ENCODE measurements around the gene OAT.

The OAT gene

GRCh38 chr10:124354411-124355382 lies 64.0 kb downstream of the OAT start:
- DNase-seq (peak; percentile 41), ATAC-seq (replicated peaks) (peak; percentile 97 to 98)
- Mint-ChIP-seq H3K27me3 (peaks cover 6 to 12% of the 10 kb centered on the region in 2 donors), H3K4me1 (peaks cover 6 to 11% of the 10 kb centered on the region in 2 donors), H3K9me3 (peaks cover 3 to 7% of the 10 kb centered on the region in 2 donors), H3K4me3 (peak overlapping the region; percentile 87 to 90), H3K36me3 (peaks cover 3% of the 10 kb centered on the region in 2 donors), H3K27ac (peak overlapping the region; percentile 79)

- Mint-ChIP-seq H3K27ac (no peak overlapping the region), H3K9me3 (peaks cover 0 to 3% of the 10 kb centered on the region in 2 donors), H3K4me1 (peaks cover 6 to 11% of the 10 kb centered on the region in 2 donors), H3K4me3 (peak overlapping the region in 1 of 2 donors; percentile 90), H3K27me3 (peaks cover 6 to 12% of the 10 kb centered on the region in 2 donors), H3K36me3 (peaks cover 0 to 1% of the 10 kb centered on the region in 2 donors)
- ATAC-seq (replicated peaks) (no peak), DNase-seq (no peak)
Measured at GRCh38 chr10:124353896-124354295, 64.8 kb downstream of the OAT start.

GRCh38 chr10:124353091-124353815 lies 65.5 kb downstream of the OAT start:
- Mint-ChIP-seq H3K36me3 (no peaks in the 10 kb centered on the region), H3K27me3 (peaks cover 6 to 12% of the 10 kb centered on the region in 2 donors), H3K4me1 (peaks cover 6 to 11% of the 10 kb centered on the region in 2 donors), H3K4me3 (no peak overlapping the region), H3K27ac (no peak overlapping the region), H3K9me3 (no peaks in the 10 kb centered on the region)
- no peak for DNase-seq
- no peak for ATAC-seq (replicated peaks)

GRCh38 chr10:124351481-124352220 lies 67.1 kb downstream of the OAT start:
- Mint-ChIP-seq H3K9me3 (no peaks in the 10 kb centered on the region), H3K4me1 (peaks cover 6 to 11% of the 10 kb centered on the region in 2 donors)
- no peak for ATAC-seq (replicated peaks)

GRCh38 chr10:124350806-124351205 lies 67.9 kb downstream of the OAT start:
- ATAC-seq (replicated peaks) (no peak), DNase-seq (no peak)
- Mint-ChIP-seq H3K4me1 (peaks cover 6 to 11% of the 10 kb centered on the region in 2 donors), H3K9me3 (no peaks in the 10 kb centered on the region), H3K27me3 (no peaks in the 10 kb centered on the region), H3K27ac (no peak overlapping the region), H3K36me3 (no peaks in the 10 kb centered on the region), H3K4me3 (no peak overlapping the region)

More at GRCh38 chr10:124351481-124352220, 67.1 kb downstream of the OAT start:
- Mint-ChIP-seq H3K27ac (no peak overlapping the region), H3K4me3 (no peak overlapping the region), H3K27me3 (peaks cover 5% of the 10 kb centered on the region in 2 donors), H3K36me3 (no peaks in the 10 kb centered on the region)
- DNase-seq: no peak

- no peak for ATAC-seq (replicated peaks)
- H3K36me3 Mint-ChIP-seq: no peaks in the 10 kb centered on the region
- no peak overlapping the region for H3K4me3 Mint-ChIP-seq
Measured at GRCh38 chr10:124349996-124350280, 68.8 kb downstream of the OAT start.

GRCh38 chr10:124349231-124349995 lies 69.3 kb downstream of the OAT start:
- H3K27me3 Mint-ChIP-seq: no peaks in the 10 kb centered on the region
- ATAC-seq (replicated peaks) (no peak), DNase-seq (no peak)
- no peak overlapping the region for H3K4me3 Mint-ChIP-seq
- H3K27ac Mint-ChIP-seq: no peak overlapping the region
- no peaks in the 10 kb centered on the region for H3K9me3 Mint-ChIP-seq
- peaks cover 2% of the 10 kb centered on the region in 2 donors for H3K4me1 Mint-ChIP-seq
- H3K36me3 Mint-ChIP-seq: no peaks in the 10 kb centered on the region

More at GRCh38 chr10:124349996-124350280, 68.8 kb downstream of the OAT start:
- no peak for DNase-seq
- no peaks in the 10 kb centered on the region for H3K27me3 Mint-ChIP-seq
- H3K9me3 Mint-ChIP-seq: no peaks in the 10 kb centered on the region
- no peak overlapping the region for H3K27ac Mint-ChIP-seq
- peaks cover 6 to 7% of the 10 kb centered on the region in 2 donors for H3K4me1 Mint-ChIP-seq

- no peaks in the 10 kb centered on the region for H3K4me1 Mint-ChIP-seq
- no peaks in the 10 kb centered on the region for H3K9me3 Mint-ChIP-seq
- H3K36me3 Mint-ChIP-seq: no peaks in the 10 kb centered on the region
- no peak overlapping the region for H3K27ac Mint-ChIP-seq
- H3K4me3 Mint-ChIP-seq: no peak overlapping the region
- ATAC-seq (replicated peaks) (no peak), DNase-seq (no peak)
- H3K27me3 Mint-ChIP-seq: no peaks in the 10 kb centered on the region
Measured at GRCh38 chr10:124348801-124349200, 69.9 kb downstream of the OAT start.

- Mint-ChIP-seq H3K4me1 (peaks cover 0 to under 1% of the 10 kb centered on the region in 2 donors), H3K9me3 (no peaks in the 10 kb centered on the region), H3K27ac (no peak overlapping the region), H3K36me3 (no peaks in the 10 kb centered on the region), H3K4me3 (no peak overlapping the region), H3K27me3 (no peaks in the 10 kb centered on the region)
- DNase-seq: no peak
- ATAC-seq (replicated peaks): peak in 1 of 2 donors; percentile 25
Measured at GRCh38 chr10:124347956-124348355, 70.8 kb downstream of the OAT start.
